NCI-H2227 treated with DMSO at 0.1 percent for 48 hours (cell line): ENCODE measurements around the gene CFAP91.

Experiments used
- DNase-seq: peaks from one replicate; lab custom pipeline; 2025; lab: John Stamatoyannopoulos, UW

Gene CFAP91

DNA sequence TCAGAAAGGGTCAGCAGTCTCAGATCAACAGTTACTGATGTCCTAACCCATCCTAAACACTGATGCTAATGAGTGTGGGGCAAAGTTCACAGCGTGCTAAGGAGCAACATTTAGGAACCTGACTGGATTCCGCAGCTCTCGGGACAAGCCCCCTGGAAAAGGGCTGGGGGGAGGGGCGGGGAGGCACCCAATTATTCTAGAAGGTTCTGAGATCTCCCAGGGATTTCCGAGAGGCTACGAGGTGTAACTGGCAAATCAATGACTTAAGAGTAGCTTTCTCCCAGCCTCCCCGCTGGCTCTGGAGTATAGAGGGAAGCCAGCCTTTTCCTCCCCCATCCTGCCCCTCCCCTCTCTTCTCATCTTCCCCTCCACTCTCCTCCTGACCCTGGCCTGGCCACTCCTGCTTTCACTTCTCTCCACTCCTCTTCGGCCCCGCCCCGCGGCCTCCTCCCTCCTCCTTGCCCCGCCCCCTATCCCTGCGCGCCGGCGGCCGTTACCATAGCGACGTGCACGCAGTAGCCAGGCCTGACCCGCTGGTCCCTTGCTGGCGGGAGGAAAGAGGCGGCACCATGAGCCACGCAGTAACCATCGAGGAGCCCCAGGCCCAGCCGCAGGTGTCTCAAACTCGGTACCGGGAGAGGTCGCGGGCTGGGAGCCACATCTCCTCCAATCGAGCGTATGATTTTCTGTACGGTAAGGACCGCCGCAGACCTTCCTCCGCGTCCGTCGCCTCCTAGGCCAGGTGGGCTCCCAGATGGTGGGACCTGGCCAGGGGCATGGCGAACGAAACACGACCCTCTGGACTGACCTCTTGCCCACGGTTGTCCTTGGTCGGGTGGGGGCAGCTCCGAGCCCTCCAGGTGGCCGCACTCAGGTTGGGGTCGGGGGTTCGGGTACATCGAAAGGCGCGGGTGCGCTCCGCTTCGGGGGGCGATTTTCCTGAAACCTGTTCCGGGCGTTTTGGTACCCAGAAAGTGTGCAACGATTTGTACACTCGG lies at the start of gene CFAP91:
TSS of gene CFAP91 (plus strand) at position 493 of the 998 bp plus-strand sequence. CDS start at position 570, 77 bp downstream.
- peak; percentile 82 for DNase-seq

DNA sequence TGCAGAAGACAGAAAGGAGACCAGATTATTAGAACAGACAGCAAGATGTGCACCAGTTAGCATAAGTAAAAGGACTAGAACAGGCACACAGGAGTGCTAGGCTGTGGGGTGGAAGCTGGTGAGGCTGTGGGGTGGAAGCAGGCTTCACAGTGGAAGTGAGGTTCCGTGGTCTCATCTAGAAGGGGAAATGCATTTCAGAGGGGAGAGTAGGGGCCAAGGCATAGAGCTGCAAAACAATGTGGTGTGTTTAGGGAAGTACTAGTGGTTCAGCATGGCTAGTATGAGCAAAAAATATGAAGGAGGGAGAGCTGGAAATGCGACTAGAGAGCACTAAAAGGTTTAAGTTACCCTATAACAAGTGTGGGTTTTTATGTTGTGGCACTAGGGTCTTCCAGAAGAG lies 48.9 kb upstream of the CFAP91 start:
- DNase-seq = no peak

DNA sequence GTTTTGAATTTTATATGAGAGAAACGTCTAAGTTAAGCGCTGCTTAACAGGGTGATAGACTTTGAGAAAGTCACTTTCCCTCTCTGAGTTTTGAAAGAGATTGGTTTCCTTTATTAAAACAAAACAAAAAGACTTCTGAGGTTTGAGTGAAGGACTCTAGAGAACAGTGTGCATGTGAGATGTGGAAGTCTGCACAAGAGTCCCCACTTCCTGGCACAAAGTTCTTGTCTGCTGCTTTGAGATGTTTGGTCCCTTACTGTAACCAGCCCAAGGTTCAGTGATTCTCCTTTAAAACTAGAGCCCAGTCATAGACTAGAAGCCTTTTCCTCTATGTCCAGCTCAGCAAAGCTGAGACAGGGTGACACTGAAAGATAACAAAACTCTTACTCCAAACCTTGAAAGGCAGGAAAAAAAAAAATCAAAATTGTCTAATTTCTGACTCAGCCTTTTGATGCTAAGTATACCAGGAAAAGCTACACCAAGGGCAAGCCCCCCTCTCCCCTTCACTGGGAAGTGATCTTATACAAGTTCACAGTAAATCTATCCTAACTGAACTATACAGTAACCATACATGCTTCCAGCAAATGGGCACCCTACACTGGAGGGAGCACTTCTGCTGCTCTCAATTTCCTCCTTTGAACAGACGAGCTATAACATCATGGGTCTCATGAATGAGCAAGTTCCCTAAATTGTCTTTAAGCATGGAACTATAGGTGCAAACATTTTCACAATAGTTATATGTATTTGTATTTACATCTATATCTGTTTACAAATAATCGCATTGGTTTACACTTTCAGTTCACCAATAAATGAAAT lies 44.7 kb upstream of the CFAP91 start:
- no peak for DNase-seq

DNA sequence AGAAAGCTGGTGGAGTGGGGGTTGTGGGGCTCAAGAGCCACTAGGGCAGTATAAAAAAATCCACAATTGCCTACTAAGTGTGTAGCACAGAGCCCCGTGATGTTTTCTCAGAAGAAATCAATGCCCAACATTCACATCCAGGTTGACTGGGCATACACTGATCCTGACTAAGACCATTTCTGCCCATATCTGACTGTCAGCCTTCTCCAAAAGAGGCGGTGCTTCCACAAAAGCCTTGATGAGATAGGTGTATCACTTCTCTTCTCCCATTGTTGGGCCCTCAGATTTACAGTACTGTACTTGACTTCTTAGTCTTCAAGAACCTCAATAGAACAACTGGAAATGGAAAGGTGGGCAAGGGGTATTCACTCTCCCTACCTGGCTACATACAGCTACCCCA lies 43.8 kb upstream of the CFAP91 start:
- DNase-seq = no peak

DNA sequence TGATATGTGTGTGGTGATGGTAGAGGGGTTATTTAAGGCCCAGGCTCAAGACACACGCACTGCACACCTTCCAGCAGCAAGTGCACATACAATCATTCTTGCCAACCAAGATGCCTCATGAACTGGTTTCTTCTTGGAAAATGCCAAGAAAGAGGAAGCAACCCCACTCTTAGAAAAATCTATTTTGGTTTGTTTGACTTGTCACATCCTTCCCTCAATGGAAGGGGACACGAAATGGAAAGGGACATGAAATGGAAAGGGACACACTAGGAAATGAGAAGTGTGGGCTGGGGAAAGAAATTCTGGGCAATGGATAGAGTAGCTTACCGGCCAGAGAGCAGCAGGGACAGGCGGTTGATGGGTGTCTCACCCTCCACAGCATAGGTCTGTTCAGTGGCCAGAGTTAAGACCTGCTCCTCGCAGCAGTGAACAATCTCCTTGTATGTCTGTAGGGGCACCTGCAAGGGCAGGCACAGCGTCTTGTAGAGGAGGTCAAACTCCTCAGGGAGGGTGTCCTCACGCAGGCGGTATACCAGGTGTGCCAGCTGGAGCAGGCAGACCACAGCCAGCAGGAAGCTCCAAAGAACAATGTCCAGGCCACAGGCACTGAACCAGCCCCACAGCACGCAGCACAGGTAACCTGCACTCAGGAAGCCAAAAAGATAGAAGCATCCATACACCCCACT lies 43.1 kb upstream of the CFAP91 start:
- DNase-seq = no peak

DNA sequence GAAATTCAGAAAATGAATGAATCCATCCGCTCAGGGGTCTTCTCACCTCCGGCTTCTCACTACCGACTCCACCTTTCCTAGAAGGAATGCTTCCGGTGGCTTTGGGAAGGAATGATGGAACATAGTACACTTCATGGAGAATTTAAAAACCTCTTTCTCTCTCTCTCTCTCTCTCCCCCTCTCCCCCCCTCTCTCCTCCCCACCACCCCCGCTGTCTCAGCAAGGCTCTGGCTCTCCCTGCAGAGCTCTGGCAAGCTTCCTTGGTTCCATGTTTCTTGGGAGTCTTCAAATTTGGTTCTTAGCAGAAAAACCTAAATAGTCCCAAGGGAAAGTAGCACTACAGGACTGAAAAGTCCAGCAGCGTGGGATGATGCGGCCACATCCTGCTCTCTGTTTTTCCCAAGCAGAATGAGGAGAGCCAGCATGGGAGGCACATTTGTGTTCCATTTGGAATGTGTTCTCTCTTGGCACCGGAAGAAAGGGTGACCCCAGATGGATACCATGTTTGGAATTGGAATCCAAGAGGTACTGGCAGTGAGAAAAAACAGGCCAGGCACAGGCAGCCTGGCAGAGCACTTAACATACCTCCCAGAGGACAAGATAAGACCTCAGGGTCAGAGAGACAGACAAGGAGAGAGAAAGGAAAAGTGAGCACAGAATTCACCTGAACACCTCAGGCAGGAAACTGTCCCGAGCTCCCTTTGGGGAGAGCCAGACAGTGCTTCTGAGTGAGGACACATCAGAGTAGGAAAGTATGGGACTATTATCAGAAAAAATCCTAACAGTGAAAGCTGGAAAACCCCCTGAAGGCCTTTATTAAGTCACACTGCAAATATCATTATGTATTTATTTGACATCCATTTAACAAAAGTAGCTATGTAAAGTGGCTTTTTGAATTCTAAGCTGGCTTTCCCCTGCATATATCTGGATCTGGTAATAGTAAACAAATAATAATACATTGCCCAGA lies 42.1 kb upstream of the CFAP91 start, which contains the start of gene POPDC2:
TSS of gene POPDC2 (minus strand) at position 116 of the 967 bp plus-strand sequence. CDS start 166 bp downstream, outside the sequence.
- no peak for DNase-seq

DNA sequence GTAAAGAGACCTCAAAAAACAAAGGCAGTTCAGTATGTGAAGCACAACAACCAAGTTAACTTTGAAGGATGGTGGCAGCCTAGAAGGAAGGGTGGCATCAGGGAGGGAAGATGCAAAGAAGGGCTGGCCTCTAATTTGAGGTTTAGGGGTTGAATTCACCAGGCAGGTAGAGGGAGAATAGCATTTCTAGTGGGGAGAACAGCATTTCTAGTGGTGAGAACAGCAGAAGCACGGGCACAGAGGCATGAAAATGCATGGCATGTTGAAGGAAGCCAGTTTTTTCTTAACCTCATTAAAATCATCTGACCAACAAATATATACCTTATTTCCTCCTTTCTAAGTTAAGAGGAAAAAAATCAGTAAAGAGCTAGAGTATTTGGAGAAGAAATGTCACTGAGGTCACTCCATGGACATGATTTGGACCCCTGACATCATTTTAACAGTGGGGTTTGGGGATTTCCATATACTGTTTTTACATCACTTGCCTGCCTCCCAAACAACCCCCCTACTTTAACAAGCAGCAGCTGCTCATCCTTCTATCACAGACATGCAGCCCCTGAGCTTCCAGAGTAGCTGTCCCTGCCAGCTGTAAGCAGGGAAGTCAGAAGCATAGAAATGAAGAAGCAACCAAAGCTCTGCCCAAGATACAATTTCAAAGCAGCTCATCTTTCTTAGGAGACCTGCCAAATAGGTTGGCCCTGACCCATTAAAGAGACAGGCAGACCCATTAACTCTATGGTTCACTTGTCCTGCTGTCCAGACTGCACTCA lies 40.0 kb upstream of the CFAP91 start:
- DNase-seq = no peak

DNA sequence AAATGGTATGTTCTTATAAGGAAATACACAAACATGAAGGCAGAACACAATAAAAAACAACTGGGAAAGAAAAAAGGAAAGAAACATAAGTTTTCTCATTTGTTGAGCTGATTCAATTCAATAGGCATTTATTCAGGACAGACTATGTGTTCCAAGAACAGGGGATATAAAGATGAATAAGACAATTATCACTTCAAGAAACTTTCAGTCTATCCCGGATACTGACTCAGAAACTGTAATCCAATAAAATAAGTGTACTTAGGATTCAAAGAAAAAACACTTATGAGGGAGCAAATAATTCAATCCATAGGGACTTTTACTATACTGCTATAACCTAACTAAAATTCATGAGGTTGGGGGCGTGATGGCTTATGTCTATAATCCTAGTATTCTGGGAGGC lies 38.9 kb upstream of the CFAP91 start:
- no peak for DNase-seq

DNA sequence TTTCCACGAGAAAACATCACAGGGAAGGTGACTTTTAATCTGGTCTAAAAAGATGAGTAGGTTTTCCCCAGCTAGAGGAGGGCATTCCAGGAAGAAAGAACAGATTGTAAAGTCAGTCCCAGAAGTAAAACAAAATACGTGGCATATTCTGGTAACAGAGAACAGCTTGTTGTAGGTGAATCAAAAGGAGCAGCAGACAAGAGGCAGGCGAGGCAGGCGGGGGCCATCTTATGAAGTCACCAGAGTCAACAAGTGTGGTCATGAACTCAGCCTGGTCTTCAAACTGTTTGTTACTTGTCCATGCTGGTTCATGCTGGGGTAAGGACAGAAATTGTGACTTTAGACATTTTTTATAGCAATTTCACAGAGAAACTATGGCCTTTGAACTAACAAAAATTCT lies 38.5 kb upstream of the CFAP91 start:
- DNase-seq = no peak

DNA sequence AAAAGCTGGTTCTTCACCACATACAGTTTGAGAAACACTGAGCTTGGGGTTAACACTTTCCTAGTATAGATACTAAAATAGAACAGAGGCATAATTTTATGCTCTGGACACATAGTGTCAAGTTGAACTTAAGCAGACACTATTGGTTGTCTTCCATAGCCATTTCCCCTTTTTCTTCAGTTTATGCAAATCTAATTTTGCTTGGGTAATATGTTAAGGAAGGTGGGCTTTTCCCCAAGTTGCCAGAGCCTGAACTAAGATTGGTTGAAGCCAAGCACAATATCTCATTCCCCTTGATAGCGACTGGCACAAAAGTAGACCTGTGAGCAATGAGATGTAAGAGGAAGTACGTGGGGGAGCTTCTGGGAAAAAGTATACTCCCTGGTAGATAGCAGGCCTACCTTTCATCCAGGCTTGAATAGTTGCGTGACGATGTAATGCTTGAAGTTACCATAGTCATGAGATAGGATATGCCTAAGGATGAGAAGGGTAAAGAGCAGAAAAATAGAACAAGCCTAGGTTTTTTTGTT lies 37.9 kb upstream of the CFAP91 start:
- no peak for DNase-seq

DNA sequence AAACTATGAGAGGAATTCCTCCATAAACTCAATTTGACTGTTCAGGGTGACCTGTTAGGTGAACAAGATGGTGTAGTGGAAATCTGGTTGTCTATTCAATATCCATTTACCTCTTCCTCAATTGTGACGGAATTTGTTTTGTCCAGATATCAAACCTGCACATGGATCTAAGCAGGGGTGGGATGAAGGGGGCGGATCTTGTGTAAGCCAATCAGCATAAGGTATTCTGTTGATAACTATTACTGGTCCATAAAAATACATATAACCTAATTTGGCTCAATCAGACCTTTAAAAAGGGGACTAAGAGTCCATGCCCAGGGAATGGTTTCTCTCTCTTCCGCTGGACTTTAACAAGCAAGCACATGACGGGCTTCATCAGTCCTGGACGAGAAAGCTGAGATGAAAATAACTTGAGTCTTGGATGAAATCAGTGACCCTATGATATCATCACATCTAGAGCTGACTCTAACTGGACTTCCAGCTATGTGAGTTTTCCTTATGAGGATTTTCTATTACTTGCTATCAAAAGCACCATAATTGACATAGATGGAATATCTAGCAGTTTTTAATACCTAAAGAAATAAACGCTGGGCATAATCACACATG lies 36.8 kb upstream of the CFAP91 start:
- no peak for DNase-seq

DNA sequence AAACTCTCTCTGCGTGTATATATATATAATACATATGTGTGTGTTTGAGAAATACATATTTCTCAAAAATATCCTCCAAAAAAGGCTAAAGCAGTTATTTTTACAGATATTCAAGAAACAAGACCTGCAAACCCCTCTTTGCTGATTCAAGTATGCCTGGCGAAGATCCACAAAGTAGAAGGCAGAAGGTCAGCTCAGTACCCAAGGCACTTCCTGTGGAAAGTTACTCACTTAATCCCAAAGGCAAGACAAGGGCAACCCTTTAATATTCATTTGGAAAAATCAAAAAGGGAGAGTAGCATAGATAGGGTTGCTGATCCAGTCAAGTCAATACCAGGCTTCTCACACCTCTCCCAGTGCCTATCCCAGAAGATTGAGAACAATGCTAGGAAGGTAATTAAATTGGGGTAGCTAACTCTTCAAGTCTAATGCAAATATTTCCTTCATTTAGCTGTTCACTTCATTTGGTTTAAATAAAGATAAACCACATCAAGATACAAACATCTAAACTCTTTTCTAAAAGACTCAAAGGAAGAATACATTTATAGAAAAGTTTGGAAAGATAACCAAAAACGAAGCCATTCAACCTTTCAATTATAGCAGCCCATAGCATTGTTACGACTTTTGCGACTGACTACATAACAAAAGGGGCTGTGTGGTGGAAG lies 32.8 kb upstream of the CFAP91 start:
- no peak for DNase-seq

DNA sequence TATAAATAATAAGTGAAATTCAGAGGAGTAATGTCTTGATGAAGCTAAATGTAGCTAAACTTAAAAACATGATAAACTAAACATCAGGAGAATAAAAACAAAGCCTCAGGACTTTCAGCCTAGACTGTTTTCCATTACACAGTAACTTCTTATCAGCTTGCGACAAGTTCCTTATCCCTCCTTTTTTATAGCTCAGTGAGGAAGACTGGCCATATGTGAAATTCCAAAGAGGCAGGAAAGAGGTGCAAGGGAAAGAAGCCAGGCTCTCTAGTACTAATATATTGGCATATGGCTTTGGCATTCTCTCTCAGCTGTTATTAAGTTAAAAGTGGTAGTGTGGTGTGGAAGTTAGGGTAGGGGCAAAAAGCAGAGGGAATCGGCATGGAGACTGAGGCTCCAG lies 30.0 kb upstream of the CFAP91 start:
- no peak for DNase-seq

DNA sequence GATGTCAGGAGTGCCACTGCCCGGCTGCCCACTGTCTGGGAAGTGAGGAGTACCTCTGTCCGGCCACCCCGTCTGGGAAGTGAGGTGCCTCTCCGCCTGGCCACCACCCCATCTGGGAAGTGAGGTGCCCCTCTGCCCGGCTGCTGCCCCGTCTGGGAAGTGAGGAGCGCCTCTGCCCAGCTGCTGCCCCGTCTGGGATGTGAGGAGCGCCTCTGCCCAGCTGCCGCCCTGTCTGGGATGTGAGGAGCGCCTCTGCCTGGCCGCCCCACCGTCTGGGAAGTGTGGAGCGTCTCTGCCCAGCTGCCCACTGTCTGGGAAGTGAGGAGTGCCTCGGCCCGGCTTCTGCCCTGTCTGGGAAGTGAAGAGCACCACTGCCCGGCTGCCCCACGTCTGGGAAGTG lies 28.9 kb upstream of the CFAP91 start:
- no peak for DNase-seq

DNA sequence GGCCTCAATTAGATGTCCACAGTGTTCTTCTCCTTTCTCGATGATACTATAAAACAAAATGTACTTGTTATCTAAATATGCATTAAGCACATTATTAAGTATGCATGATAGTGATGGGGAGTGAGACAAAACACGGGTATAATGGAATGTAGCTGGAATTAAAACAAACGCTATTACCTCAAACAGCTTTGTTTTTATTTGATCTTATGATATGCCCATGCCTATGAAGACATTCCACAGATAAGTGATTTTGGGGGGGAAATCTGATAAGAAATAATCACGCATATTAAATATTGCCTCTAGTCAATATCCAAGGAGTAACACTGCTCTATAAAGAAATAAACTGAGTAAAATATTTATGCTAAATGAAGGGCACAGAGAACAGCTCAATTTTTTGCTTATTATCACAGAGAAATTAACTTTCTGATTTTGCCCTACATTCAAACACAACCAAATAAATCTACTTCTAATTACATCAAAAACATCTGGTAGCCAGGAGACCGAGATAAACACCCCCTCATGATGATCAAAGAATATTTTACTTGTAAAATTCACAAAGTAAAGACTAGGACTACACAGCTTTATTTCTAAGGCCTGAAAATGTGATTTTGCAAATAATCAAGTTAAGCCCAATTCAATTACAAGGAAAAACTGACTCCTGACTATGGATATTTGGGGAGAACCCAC lies 27.5 kb upstream of the CFAP91 start:
- no peak for DNase-seq

DNA sequence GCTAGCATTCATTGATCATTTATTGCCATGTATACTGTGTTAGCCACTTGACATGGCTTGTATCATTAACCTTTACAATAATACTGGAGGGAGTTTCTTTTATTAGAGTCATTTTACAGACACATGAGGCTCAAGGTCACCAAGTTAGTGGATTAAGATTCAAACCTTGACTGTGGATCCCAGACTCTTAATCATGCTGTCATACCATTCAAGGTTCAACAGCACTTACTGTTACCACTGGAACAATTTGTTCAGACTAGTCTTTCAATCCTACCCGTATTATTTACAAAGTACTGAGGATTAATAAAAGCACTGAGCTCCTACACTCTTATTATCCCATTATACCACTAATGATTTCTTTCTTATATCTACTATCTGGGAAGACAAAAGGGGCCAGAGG lies 26.8 kb upstream of the CFAP91 start:
- DNase-seq = peak; percentile 26

DNA sequence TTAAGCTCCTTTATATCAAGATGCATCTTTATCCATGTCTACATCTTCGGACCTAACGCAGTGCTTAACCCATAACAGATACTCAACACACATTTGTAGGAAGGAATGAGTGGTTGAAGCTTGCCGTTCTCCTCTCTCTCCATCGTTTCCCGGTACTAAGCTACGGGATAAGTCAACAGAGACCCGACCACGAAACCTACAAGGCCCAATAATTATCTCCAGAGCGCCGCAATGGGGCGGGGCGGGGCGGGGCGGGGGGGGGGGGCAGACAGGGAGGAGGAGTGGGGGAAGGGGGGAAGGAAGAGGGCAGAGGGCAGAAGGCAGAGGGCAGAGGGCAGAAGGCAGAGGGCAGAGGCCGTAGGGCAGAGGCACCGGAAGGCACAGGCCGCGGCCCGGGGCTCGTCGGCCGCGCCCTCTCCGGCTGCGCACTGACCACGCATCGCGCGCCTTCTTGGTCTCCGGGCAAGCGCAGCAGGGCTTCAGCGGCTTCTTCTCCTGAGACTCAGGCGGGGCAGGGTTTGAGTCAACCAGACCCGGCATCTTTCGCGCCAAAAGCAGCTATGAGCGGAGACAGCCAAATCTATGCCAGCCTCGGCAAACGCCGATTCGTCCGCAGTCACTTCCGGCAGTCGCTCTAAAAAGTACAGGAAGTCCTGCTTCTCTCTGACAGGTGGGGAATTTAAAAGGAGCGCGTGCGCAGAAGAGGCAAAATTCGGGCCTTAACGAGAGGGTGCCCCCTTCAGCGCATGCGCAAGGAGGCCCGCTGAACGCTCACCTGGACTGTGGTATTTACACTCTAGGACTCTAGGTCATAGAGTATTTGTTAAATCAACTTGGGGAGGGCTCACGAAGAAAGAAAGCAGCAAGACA lies 25.8 kb upstream of the CFAP91 start, which contains the start of gene COX17:
TSS of gene COX17 (minus strand) at position 636 of the 870 bp plus-strand sequence. CDS start at position 540, 96 bp downstream.
- peak; percentile 94 for DNase-seq
